ENCODE measurements around the gene NCLN. TPM values are rescaled to one million over a fixed set of nuclear protein-coding genes. Genes with fewer than 3 reads are reported as not detected.
"Not testable (repeated sequence)": the region's sequence is repeated elsewhere in the genome, so short reads cannot be mapped to it uniquely, and the experiment has no call there.

The NCLN gene
- total RNA-seq, 4 donors from 2014 or later, result 18.2 to 54.4 (median 43.1) TPM

GRCh38 chr19:3213159-3213558, 27.4 kb downstream of the NCLN start:
- in situ Hi-C loops (cut with MboI; ENCODE audit: low sequenced_read_pairs in 4 of 4), result no loop called here
- no peak for TF ChIP-seq POLR2A (IDR thresholded peaks at IDR 0.05)
- TF ChIP-seq CTCF (IDR thresholded peaks at IDR 0.05 in 4 of 5, conservative IDR thresholded peaks at IDR 0.05 in 1 of 5), result no peak

DNA sequence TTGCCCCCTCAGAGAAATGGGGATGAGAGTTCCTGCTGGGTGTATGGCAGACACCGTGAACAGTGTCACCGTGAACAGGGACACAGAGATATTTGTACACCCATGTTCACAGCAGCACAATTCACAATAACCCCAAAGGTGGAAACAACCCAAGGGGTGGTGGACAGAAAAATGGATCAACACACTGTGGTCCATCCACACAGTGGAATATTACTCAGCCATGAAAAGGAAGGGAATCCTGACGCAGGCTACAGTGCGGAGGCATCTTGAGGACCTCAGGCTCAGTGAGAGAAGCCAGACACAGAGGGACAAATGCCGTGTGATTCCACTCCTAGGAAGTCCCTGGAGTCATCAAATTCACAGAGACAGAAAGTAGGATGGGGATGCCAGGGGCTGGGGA, 31.1 kb downstream of the NCLN start:
- H3K36me3 ChIP-seq, result no peaks in the 10 kb centered on the region
- TF ChIP-seq CTCF (IDR thresholded peaks at IDR 0.05 in 4 of 5, conservative IDR thresholded peaks at IDR 0.05 in 1 of 5) (no peak), POLR2A (IDR thresholded peaks at IDR 0.05) (no peak)
- H3K4me3 ChIP-seq, result no peak overlapping the region
- ATAC-seq (no peak), DNase-seq (no peak)
- intact Hi-C loops (cut with DNase I; ENCODE audit: low total_unique reads) (no loop called here), in situ Hi-C loops (cut with MboI; ENCODE audit: low sequenced_read_pairs in 4 of 4) (no loop called here)
- H3K27ac ChIP-seq, result no peak overlapping the region
- no peaks in the 10 kb centered on the region for H3K9me3 ChIP-seq
- H3K4me1 ChIP-seq, result no peaks in the 10 kb centered on the region
- peaks cover 5 to 11% (median 8%) of the 10 kb centered on the region in 3 donors for H3K27me3 ChIP-seq

More at GRCh38 chr19:3213159-3213558, 27.4 kb downstream of the NCLN start:
- Histone ChIP-seq H3K27ac (no peak overlapping the region), H3K4me1 (no peaks in the 10 kb centered on the region), H3K27me3 (peaks cover 0 to 4% (median 2%) of the 10 kb centered on the region in 3 donors), H3K36me3 (peaks cover 0 to 2% of the 10 kb centered on the region in 2 donors), H3K9me3 (no peaks in the 10 kb centered on the region), H3K4me3 (no peak overlapping the region)
- intact Hi-C loops (cut with DNase I; ENCODE audit: low total_unique reads), result no loop called here
- ATAC-seq, result no peak
- DNase-seq, result no peak

DNA sequence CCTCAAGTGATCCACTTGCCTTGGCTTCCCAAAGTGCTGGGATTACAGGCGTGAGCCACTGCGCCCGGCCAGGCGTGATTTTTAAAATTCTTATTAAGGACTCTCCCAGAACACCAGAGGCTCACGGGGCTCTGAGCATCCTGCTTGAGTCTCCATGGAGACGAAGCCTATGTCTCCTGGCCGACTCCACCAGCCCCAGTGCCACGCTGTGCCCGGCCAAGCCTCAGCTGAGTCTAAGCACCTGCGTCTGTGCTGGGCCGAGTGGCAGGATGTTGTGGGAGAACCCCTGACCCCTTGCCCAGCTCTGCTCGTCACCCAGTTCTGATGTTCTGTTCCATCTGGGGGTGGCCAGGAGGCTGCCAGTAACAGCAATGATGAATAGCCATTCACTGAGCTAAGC, 34.8 kb downstream of the NCLN start:
- Histone ChIP-seq H3K4me3 (no peak overlapping the region), H3K36me3 (no peaks in the 10 kb centered on the region), H3K9me3 (no peaks in the 10 kb centered on the region), H3K4me1 (no peaks in the 10 kb centered on the region), H3K27ac (no peak overlapping the region), H3K27me3 (peaks cover 25 to 28% (median 28%) of the 10 kb centered on the region in 3 donors)
- no peak for TF ChIP-seq POLR2A (IDR thresholded peaks at IDR 0.05)
- TF ChIP-seq CTCF (IDR thresholded peaks at IDR 0.05 in 4 of 5, conservative IDR thresholded peaks at IDR 0.05 in 1 of 5), result no peak
- ATAC-seq (no peak), DNase-seq (no peak)
- in situ Hi-C loops (cut with MboI; ENCODE audit: low sequenced_read_pairs in 4 of 4), result no loop called here
- intact Hi-C loops (cut with DNase I; ENCODE audit: low total_unique reads), result no loop called here

DNA sequence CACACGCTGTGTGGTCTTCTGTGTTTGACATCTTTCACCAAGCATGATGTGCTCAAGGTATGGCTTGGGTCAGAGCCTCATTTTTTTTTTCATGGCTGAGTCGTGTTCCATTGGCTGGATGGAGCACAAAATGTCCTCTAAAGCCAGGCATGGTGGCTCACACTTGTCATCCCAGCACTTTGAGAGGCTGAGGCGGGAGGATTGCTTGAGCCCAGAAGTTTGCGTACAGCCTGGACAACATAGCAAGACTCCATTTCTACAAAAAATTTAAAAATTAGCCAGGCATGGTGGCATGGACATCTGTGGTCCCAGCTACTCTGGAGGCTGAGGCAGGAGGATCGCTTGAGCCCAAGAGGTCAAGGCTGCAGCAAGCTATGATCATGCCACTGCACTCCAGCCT, 35.8 kb downstream of the NCLN start:
- in situ Hi-C loops (cut with MboI; ENCODE audit: low sequenced_read_pairs in 4 of 4); DNase-seq; H3K4me1 ChIP-seq; H3K4me3 ChIP-seq; H3K27ac ChIP-seq; H3K9me3 ChIP-seq; intact Hi-C loops (cut with DNase I; ENCODE audit: low total_unique reads); H3K36me3 ChIP-seq; ATAC-seq: not testable (repeated sequence)
- peaks cover 32 to 38% (median 35%) of the 10 kb centered on the region in 3 donors for H3K27me3 ChIP-seq

DNA sequence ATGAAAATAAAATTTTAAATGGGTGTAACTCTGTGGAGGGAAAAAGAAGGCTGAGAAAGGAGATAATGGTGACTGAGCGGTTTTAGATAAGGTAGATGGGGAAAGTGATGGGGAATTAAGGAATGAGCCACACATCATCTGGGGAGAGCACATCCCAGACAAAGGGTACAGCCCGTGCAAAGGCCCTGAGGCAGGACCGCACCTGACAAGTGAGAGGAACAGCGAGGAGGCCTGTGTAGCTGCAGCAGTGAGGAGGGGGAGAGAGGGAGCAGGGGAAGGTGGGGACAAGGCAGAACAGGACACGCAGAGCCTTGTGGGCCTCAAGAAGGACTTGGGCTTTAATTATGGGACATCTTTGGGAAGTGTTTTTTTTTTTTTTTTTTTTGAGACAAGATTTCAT, 37.0 kb downstream of the NCLN start:
- no peak overlapping the region for H3K4me3 ChIP-seq
- no peaks in the 10 kb centered on the region for H3K4me1 ChIP-seq
- peaks cover 38 to 46% (median 44%) of the 10 kb centered on the region in 3 donors for H3K27me3 ChIP-seq
- ATAC-seq (no peak), DNase-seq (no peak)
- no peaks in the 10 kb centered on the region for H3K36me3 ChIP-seq
- TF ChIP-seq POLR2A (IDR thresholded peaks at IDR 0.05) (no peak), CTCF (IDR thresholded peaks at IDR 0.05 in 4 of 5, conservative IDR thresholded peaks at IDR 0.05 in 1 of 5) (no peak)
- no peaks in the 10 kb centered on the region for H3K9me3 ChIP-seq
- H3K27ac ChIP-seq, result no peak overlapping the region
- in situ Hi-C loops (cut with MboI; ENCODE audit: low sequenced_read_pairs in 4 of 4), result no loop called here
- intact Hi-C loops (cut with DNase I; ENCODE audit: low total_unique reads), result no loop called here
